DMS53 treated with DMSO at 0.1 percent for 48 hours (cell line): ENCODE measurements around the gene BICRAL.
"Not testable (repeated sequence)": the region's sequence is repeated elsewhere in the genome, so short reads cannot be mapped to it uniquely, and the experiment has no call there.

Experiments
- DNase-seq: peaks from one replicate; lab custom pipeline; 2025; ENCODE audit not compliant: unreplicated experiment; lab: John Stamatoyannopoulos, UW

The BICRAL gene

GRCh38 chr6:42831237-42831636 is 49.4 kb downstream of the BICRAL start:
- no peak for DNase-seq

- no peak for DNase-seq
These were observed 52.2 kb downstream of the BICRAL start for GRCh38 chr6:42834056-42834455.

GRCh38 chr6:42841844-42842584 is 60.2 kb downstream of the BICRAL start:
- no peak for DNase-seq

GRCh38 chr6:42845327-42845694 is 63.5 kb downstream of the BICRAL start:
- DNase-seq: no peak

GRCh38 chr6:42846505-42846904 is 64.7 kb downstream of the BICRAL start:
- no peak for DNase-seq

- no peak for DNase-seq
These were observed 66.8 kb downstream of the BICRAL start for GRCh38 chr6:42848700-42849099.

GRCh38 chr6:42851599-42851998 is 69.7 kb downstream of the BICRAL start:
- no peak for DNase-seq

GRCh38 chr6:42860036-42860435 is 78.2 kb downstream of the BICRAL start:
- no peak for DNase-seq

- DNase-seq: no peak
These were observed 78.6 kb downstream of the BICRAL start for GRCh38 chr6:42860481-42860880.

- DNase-seq: no peak
These were observed 82.8 kb downstream of the BICRAL start for GRCh38 chr6:42864602-42865001.

GRCh38 chr6:42870145-42870936 is 88.5 kb downstream of the BICRAL start:
- no peak for DNase-seq

- DNase-seq: no peak
These were observed 89.9 kb downstream of the BICRAL start for GRCh38 chr6:42871711-42872110.

- no peak for DNase-seq
These were observed 91.5 kb downstream of the BICRAL start for GRCh38 chr6:42873313-42873712.

GRCh38 chr6:42877695-42878094 is 95.8 kb downstream of the BICRAL start:
- DNase-seq: no peak

- peak; percentile 94 for DNase-seq
These were observed 97.8 kb downstream of the BICRAL start, which contains the start of gene RPL7L1 for GRCh38 chr6:42879372-42880239. Gene RPL7L1 (plus strand): TSS chr6:42879616. CDS start chr6:42879911, 295 bp downstream.

- not testable (repeated sequence) for DNase-seq
These were observed 98.5 kb downstream of the BICRAL start for GRCh38 chr6:42880240-42880817.

- not testable (repeated sequence) for DNase-seq
These were observed 99.0 kb downstream of the BICRAL start for GRCh38 chr6:42880871-42881270.

GRCh38 chr6:42885702-42886101 is 103.8 kb downstream of the BICRAL start:
- DNase-seq: no peak

- not testable (repeated sequence) for DNase-seq
These were observed 106.3 kb downstream of the BICRAL start for GRCh38 chr6:42888201-42888600.

- peak; percentile 45 for DNase-seq
These were observed 108.0 kb downstream of the BICRAL start for GRCh38 chr6:42889815-42890214.
